ENCODE data around the gene CR1. TPM values are rescaled to one million over a fixed set of nuclear protein-coding genes. Genes with fewer than 3 reads are reported as not detected.

Gene CR1
- total RNA-seq = 0.24 TPM in 1 of 2 replicates, not detected in the other

GRCh38 chr1:207495801-207496792 lies at the start of gene CR1:
Gene CR1 (plus strand): TSS chr1:207496157. CDS start chr1:207496268, 111 bp downstream.

DNA sequence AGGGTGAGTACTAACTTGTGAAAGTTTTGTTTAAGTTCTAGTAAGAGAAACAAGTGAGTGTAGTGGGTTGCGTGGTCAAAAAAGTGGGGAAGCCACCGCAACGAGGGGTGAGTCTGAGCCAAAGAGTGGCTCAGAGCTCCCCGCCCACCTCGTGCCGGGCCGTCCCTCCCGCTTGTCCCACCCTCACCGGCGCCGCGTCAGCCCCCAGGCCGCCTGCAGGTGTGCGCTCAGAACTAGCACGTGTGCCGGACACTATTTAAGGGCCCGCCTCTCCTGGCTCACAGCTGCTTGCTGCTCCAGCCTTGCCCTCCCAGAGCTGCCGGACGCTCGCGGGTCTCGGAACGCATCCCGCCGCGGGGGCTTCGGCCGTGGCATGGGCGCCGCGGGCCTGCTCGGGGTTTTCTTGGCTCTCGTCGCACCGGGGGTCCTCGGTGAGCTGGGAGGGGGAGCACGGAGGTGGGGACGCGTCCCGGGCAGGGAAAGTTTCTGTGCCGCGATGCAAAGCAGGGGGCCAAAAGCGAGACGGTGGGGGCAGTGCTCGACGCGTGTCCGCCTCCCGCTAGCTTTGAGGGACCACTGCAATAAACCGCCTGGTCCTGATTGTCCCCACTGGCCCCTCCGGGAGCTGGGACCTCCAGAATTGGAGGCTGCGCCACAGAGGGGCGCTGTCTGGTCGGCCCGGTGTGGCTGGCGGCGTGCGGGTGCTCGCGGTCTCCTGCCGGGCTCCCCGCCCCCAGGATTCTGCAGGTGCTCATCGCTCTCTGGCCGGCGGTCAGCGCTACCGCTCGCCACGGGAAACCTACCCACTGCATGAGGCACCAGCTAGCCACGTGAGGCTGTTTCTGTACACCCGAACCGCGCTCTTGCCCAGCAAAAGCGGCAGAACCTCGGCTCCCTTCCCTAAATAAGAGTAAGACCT lies 41.7 kb upstream of the CR1 start, which contains the start of gene CR2:
Gene CR2 (plus strand): TSS at position 283 of the 919 bp plus-strand sequence. CDS start 91 bp downstream, at position 374.

GRCh38 chr1:207644852-207645634 lies 149.1 kb downstream of the CR1 start, which contains the start of gene CR1L:
Gene CR1L (plus strand): TSS chr1:207645133. CDS start chr1:207645234, 101 bp downstream.

Other genes with a start within 250 kb of the CR1 start
- gene CD55, start 174.5 kb upstream of the CR1 start, total RNA-seq = 53.2 and 59.1 TPM in 2 replicates
- not detected in 2 replicates for gene CR2, start 41.8 kb upstream of the CR1 start, total RNA-seq
- gene CR1L, start 149.0 kb downstream of the CR1 start, total RNA-seq = not detected in 2 replicates

Measured in hair follicle dermal papilla cell (primary cell).